Endothelial cell (in vitro differentiated cells): ENCODE data around the gene MUC6. TPM values are rescaled to one million over a fixed set of nuclear protein-coding genes. Genes with fewer than 3 reads are reported as not detected.
A peak's percentile ranks its signal among the peaks of the same experiment; 100 is the strongest.
"Not testable (repeated sequence)": the region's sequence is repeated elsewhere in the genome, so short reads cannot be mapped to it uniquely, and the experiment has no call there.

Source experiments
- DNase-seq: peaks from one replicate; pipeline ENCODE4 v3.0.0; 2021; ENCODE audit warnings: low spot score
- H3K27ac Mint-ChIP-seq: one replicate; pipeline ENCODE4 v1.8.0; 2021; ENCODE audit warnings: mixed read lengths, inconsistent platforms; ENCODE audit not compliant: unreplicated experiment
- H3K27me3 Mint-ChIP-seq: one replicate; pipeline ENCODE4 v1.8.0; 2021; ENCODE audit warnings: mild to moderate bottlenecking, moderate library complexity, mixed read lengths, inconsistent platforms; ENCODE audit not compliant: unreplicated experiment
- H3K36me3 Mint-ChIP-seq: one replicate; pipeline ENCODE4 v1.8.0; 2021; ENCODE audit warnings: mild to moderate bottlenecking, low read depth, mixed read lengths, inconsistent platforms; ENCODE audit not compliant: unreplicated experiment
- H3K4me1 Mint-ChIP-seq: one replicate; pipeline ENCODE4 v1.8.0; 2021; ENCODE audit warnings: mild to moderate bottlenecking, mixed read lengths, inconsistent platforms; ENCODE audit not compliant: unreplicated experiment
- H3K4me3 Mint-ChIP-seq: one replicate; pipeline ENCODE4 v1.8.0; 2021; ENCODE audit warnings: mild to moderate bottlenecking, mixed read lengths, inconsistent platforms; ENCODE audit not compliant: unreplicated experiment
- H3K9me3 Mint-ChIP-seq: one replicate; pipeline ENCODE4 v1.8.0; 2021; ENCODE audit warnings: mixed read lengths, inconsistent platforms; ENCODE audit not compliant: unreplicated experiment
- CTCF ChIP-seq: fragments of 200-600 bp; sonication (generic); IDR thresholded peaks from one replicate; pipeline ENCODE4 v1.5.0; 2021; ENCODE audit warnings: antibody characterized with exemption; ENCODE audit not compliant: unreplicated experiment
- total RNA-seq: library from RNA; stranded (reverse); fragmentation: NEBNext Ultra II Directional; extraction: Animal tissue kit (Norgen Biotek cat#: 25700); gene quantifications from one replicate; pipeline ENCODE4 v1.2.1, GENCODE V29; 2021; ENCODE audit not compliant: unreplicated experiment

MUC6 gene
- total RNA-seq, 1 donor from 2014 or later, result not detected

DNA sequence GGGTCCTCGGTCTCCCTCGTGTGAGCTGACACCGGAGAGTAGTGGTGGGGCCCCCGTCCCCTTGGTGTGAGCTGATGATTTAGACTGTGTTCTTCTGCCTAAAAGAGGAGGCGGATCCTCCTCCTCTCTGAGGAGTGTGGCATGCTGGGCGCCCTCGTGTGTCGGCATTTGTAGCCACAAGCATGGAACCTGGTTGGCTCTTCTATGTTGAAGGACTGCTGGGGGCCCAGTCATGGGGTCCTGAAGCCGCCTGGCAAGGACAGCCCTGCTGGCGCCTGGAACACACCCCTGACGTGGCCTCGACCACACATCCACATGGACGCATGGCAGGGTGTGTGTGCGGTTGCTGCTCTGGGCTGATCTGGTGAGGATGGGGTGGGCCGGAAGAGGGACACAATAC lies 60.7 kb downstream of the MUC6 start:
- H3K4me3 Mint-ChIP-seq, result peak overlapping the region; percentile 49
- no peak for TF ChIP-seq CTCF
- peak overlapping the region; percentile 19 for H3K27ac Mint-ChIP-seq
- peaks cover 61% of the 10 kb centered on the region for H3K36me3 Mint-ChIP-seq
- no peaks in the 10 kb centered on the region for H3K9me3 Mint-ChIP-seq
- H3K4me1 Mint-ChIP-seq, result peaks cover 11% of the 10 kb centered on the region
- DNase-seq, result peak; percentile 37
- peaks cover 31% of the 10 kb centered on the region for H3K27me3 Mint-ChIP-seq

- Mint-ChIP-seq H3K4me3 (peak overlapping the region; percentile 77), H3K36me3 (peaks cover 62% of the 10 kb centered on the region), H3K27me3 (peaks cover 28% of the 10 kb centered on the region), H3K27ac (peak overlapping the region; percentile 61), H3K4me1 (peaks cover 12% of the 10 kb centered on the region)
- not testable (repeated sequence) for H3K9me3 Mint-ChIP-seq, DNase-seq
Observed at GRCh38 chr11:975376-975775, 61.1 kb downstream of the MUC6 start.

- no peak for TF ChIP-seq CTCF
- Mint-ChIP-seq H3K4me1 (peaks cover 12% of the 10 kb centered on the region), H3K36me3 (peaks cover 57% of the 10 kb centered on the region), H3K27ac (no peak overlapping the region), H3K27me3 (peaks cover 25% of the 10 kb centered on the region), H3K4me3 (no peak overlapping the region), H3K9me3 (no peaks in the 10 kb centered on the region)
- DNase-seq, result no peak
Observed at GRCh38 chr11:973237-973636, 63.3 kb downstream of the MUC6 start.

GRCh38 chr11:972523-973211 lies 63.9 kb downstream of the MUC6 start:
- no peak for TF ChIP-seq CTCF
- H3K9me3 Mint-ChIP-seq, result no peaks in the 10 kb centered on the region
- peak overlapping the region; percentile 51 for H3K4me3 Mint-ChIP-seq
- H3K36me3 Mint-ChIP-seq, result peaks cover 55% of the 10 kb centered on the region
- H3K27ac Mint-ChIP-seq, result no peak overlapping the region
- peaks cover 12% of the 10 kb centered on the region for H3K4me1 Mint-ChIP-seq
- H3K27me3 Mint-ChIP-seq, result peaks cover 23% of the 10 kb centered on the region
- DNase-seq, result no peak

GRCh38 chr11:971731-972365 lies 64.7 kb downstream of the MUC6 start:
- Mint-ChIP-seq H3K36me3 (peaks cover 51% of the 10 kb centered on the region), H3K4me1 (peaks cover 12% of the 10 kb centered on the region)

More at GRCh38 chr11:971731-972365, 64.7 kb downstream of the MUC6 start:
- Mint-ChIP-seq H3K27ac (no peak overlapping the region), H3K27me3 (peaks cover 22% of the 10 kb centered on the region), H3K9me3 (no peaks in the 10 kb centered on the region), H3K4me3 (no peak overlapping the region)
- no peak for TF ChIP-seq CTCF
- no peak for DNase-seq
